Measurements from ENCODE around the gene CD177. TPM values are rescaled to one million over a fixed set of nuclear protein-coding genes. Genes with fewer than 3 reads are reported as not detected.

CD177 gene
- total and polyA plus RNA-seq, 2 of the 8 experiments (the other 6 are each of a cell fraction or from before 2014, with no cell fraction given): 3.4 to 10.0 TPM

- ChIA-PET POLR2A (ENCODE audit: partially characterized antibody) (no interaction called here), CTCF (ENCODE audit: partially characterized antibody) (interaction anchor here (1.0 kb wide), 1 partner anchor 19 kb away, joined by 3 read pairs; no protein-coding TSS in a partner anchor)
- no peak for TF ChIP-seq SP4 (IDR thresholded peaks at IDR 0.05; ENCODE audit: low read length)
- TF ChIP-seq JUND (IDR thresholded peaks at IDR 0.05; ENCODE audit: low read length): no peak
- TF ChIP-seq PHF8 (conservative IDR thresholded peaks at IDR 0.05; ENCODE audit: low read depth, low read length): no peak
- no peak for TF ChIP-seq SAP30 (IDR thresholded peaks at IDR 0.05; ENCODE audit: insufficient read depth, insufficient replicate concordance, low read length)
- TF ChIP-seq BCL11A (IDR thresholded peaks at IDR 0.05; ENCODE audit: low read depth in 2 of 2, low read length in 2 of 2): no peak
- no peak for TF ChIP-seq EP300 (IDR thresholded peaks at IDR 0.05; ENCODE audit: borderline replicate concordance in 1 of 2, low read depth in 2 of 2, low read length in 2 of 2)
- no peak for TF ChIP-seq CTBP2 (IDR thresholded peaks at IDR 0.05; ENCODE audit: borderline replicate concordance, insufficient read depth, insufficient read length, low read length)
- no peak for TF ChIP-seq EGR1 (IDR thresholded peaks at IDR 0.05; ENCODE audit: borderline replicate concordance, low read depth, low read length)
- no peaks in the 10 kb centered on the region for H3K79me2 ChIP-seq (ENCODE audit: control insufficient read depth in 1 of 2, insufficient read depth in 2 of 2, low read length in 2 of 2)
- no peak overlapping the region for H2BK20ac ChIP-seq (ENCODE audit: low read length)
- WGBS, 2 experiments (ENCODE audit: extremely low coverage in 1 of 2, insufficient coverage in 1 of 2, insufficient read length in 1 of 2, insufficient replicate concordance in 2 of 2, low coverage in 1 of 2, low lambda C conversion rate in 2 of 2, missing lambda C conversion rate in 1 of 2): 64% methylated on average over 5 of the region's 5 CpGs; no CpG with 5 or more reads in 1 of the 2 experiments
- no peaks in the 10 kb centered on the region for H4K20me1 ChIP-seq (replicated peaks in 1 of 2; ENCODE audit: control insufficient read depth in 1 of 2, insufficient read depth in 2 of 2, low read length in 2 of 2)
- no peak overlapping the region for H2AK5ac ChIP-seq (ENCODE audit: low read depth, low read length)
- no peak overlapping the region for H3K27ac ChIP-seq (ENCODE audit: low read depth, low read length)
- no peaks in the 10 kb centered on the region for H3K23me2 ChIP-seq (ENCODE audit: low read depth, low read length)
- no peak overlapping the region for H3K4me3 ChIP-seq (ENCODE audit: extremely low read depth in 1 of 4, insufficient read depth in 2 of 4, low read depth in 3 of 4, low read length in 4 of 4)
- no peak overlapping the region for H3K4me2 ChIP-seq (ENCODE audit: insufficient read depth in 1 of 2, low read depth in 2 of 2, low read length in 2 of 2)
- no peak overlapping the region for H2BK12ac ChIP-seq (ENCODE audit: low read depth, low read length)
- no peak overlapping the region for H3K18ac ChIP-seq (ENCODE audit: extremely low read depth, low read length)
- H3K9ac ChIP-seq (replicated peaks in 1 of 4; ENCODE audit: extremely low read depth in 1 of 4, low read depth in 3 of 4, low read length in 3 of 4): no peak overlapping the region
- DNase-seq (ENCODE audit: low read depth in 1 of 2, low spot score in 2 of 2) (no peak), FAIRE-seq (no peak)
- H3K36me3 ChIP-seq (ENCODE audit: control insufficient read depth in 2 of 4, insufficient read depth in 4 of 4, low read length in 3 of 4): no peaks in the 10 kb centered on the region
- no peak overlapping the region for H2BK120ac ChIP-seq (replicated peaks; ENCODE audit: low read depth, low read length)
- H3K23ac ChIP-seq (ENCODE audit: insufficient read length): no peak overlapping the region
- H3K56ac ChIP-seq (replicated peaks; ENCODE audit: insufficient read length, low read depth, low read length): no peak overlapping the region
- no peaks in the 10 kb centered on the region for H3K79me1 ChIP-seq (ENCODE audit: low read depth, low read length)
- no peak overlapping the region for H4K91ac ChIP-seq (replicated peaks; ENCODE audit: insufficient read length, low read length)
- H2AFZ ChIP-seq (ENCODE audit: low read length): no peak overlapping the region
- H2BK5ac ChIP-seq (ENCODE audit: low read depth, low read length): no peak overlapping the region
- H4K8ac ChIP-seq (ENCODE audit: extremely low read depth, insufficient read depth, low read length): no peak overlapping the region
- no peaks in the 10 kb centered on the region for H3K4me1 ChIP-seq (replicated peaks in 1 of 4; ENCODE audit: control insufficient read depth in 3 of 4, insufficient read depth in 4 of 4, low read length in 3 of 4)
- no peak overlapping the region for H3K4ac ChIP-seq (replicated peaks; ENCODE audit: insufficient read length, low read depth, low read length)
- peaks cover 47 to 74% of the 10 kb centered on the region in 2 experiments for H3K9me3 ChIP-seq (ENCODE audit: insufficient read depth in 2 of 2, low read depth in 1 of 2, low read length in 1 of 2)
- H2BK15ac ChIP-seq (ENCODE audit: low read length): no peak overlapping the region
- no peak overlapping the region for H4K5ac ChIP-seq (ENCODE audit: insufficient read length, low read depth, low read length)
- H3K14ac ChIP-seq (ENCODE audit: insufficient read length): no peak overlapping the region
- H3K27me3 ChIP-seq (replicated peaks in 1 of 4; ENCODE audit: control insufficient read depth in 3 of 4, extremely low read depth in 1 of 4, insufficient read depth in 3 of 4, low read length in 3 of 4): no peaks in the 10 kb centered on the region
Observed at GRCh38 chr19:43308244-43308815, 45.2 kb upstream of the CD177 start.
